GM18867 (cell line): ENCODE results near the gene OSBPL8.
A peak's percentile ranks its signal among the peaks of the same experiment; 100 is the strongest.

Source experiments
- ATAC-seq: cut with Tn5 transposase; IDR thresholded peaks from one replicate; pipeline ENCODE4 v1.9.1; 2021; ENCODE audit warnings: mild to moderate bottlenecking, moderate library complexity; ENCODE audit not compliant: unreplicated experiment

OSBPL8 gene

GRCh38 chr12:76555797-76556196 is 3.8 kb downstream of the OSBPL8 start:
- no peak for ATAC-seq

DNA sequence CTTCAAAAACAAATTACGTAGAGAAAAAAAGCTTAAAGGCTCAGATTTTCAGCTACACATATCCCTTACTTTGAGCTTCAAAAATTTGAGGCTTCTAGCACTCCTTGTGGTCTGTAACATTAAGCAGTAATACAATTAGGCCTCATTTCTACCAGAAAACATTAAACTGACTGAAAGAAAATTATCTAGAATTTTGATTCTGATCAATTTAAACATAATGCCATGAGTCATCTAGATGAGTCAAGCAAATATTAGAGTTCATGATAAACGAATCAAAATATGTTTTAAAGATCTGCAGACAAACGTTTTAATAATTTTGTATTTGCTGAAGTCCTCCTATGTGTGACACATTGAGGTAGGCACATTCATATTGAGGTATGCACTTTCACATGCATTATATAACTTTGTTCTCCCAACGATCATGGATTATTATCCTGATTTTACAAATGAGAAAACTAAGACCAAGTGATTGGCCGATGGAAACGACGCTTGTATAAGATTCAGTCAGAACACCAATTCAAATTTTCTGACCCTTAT is 4.3 kb downstream of the OSBPL8 start:
- no peak for ATAC-seq

DNA sequence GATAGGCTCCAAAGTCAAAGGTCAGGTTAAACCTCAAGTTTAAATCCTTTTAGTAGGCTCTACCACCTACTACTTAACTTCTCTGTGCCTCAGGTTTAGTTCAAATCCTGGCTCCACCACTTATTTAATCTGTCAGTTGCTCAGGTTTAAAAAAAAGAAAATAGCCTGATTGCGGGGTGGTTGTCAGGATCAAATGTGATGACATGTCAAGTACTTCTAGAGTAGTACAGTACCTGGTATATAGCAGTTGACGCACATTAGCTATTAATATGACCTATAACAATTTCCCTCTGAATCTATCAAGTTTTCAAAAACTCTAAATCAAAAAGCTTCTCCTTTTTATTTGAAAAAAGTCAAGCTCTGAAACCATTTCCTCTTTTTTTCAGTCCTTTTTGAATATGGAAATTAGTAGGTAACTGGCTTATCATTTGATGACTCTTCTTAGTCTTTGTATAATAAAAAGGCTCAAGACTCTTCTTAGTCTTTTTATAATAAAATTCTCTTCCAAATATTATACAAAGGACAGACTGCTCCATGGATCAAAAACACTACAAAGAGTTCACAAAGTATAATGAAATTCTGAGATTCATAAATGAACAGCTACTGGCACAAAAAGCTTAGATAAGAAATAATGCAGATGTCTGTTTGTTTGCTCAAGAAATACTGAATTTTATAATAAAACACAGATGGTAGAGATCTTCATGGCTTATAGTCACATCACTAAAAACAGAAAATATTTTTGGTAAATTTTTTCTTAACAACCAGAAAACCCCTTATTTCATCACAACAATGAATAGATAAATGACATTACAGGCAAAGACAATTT is 5.0 kb downstream of the OSBPL8 start:
- ATAC-seq, result no peak

DNA sequence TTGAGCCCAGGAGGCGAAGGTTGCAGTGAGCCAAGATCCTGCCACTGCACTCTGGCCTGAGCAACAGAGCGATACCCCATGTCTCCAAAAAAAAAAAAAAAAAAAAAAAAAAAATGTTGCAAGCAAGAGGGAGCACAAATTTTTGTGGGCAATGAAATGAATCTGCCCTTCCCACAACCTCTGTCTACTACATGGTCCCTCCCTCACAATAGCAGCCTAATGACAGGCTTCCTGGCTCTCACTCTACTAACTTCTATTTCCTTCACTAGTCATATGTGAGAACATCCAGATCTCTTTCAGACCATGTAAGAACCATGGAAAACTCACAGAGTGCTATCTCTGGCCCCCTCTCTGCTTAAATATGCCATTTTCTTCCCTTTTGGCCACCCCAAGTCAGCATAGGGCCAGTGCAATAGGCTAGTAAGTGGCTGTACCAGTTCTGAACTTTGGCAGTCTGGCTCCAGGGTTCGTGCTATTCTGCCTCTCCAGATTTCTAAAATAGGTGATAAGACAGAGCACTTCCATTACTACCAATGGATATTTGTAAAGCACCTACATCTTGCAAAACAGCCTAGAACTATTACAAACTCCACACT is 7.1 kb downstream of the OSBPL8 start:
- no peak for ATAC-seq

GRCh38 chr12:76551482-76551888 is 8.1 kb downstream of the OSBPL8 start:
- ATAC-seq, result peak; percentile 52

- ATAC-seq, result no peak
Observed at GRCh38 chr12:76549131-76549530, 10.4 kb downstream of the OSBPL8 start.

GRCh38 chr12:76548222-76548837 is 11.2 kb downstream of the OSBPL8 start:
- no peak for ATAC-seq

DNA sequence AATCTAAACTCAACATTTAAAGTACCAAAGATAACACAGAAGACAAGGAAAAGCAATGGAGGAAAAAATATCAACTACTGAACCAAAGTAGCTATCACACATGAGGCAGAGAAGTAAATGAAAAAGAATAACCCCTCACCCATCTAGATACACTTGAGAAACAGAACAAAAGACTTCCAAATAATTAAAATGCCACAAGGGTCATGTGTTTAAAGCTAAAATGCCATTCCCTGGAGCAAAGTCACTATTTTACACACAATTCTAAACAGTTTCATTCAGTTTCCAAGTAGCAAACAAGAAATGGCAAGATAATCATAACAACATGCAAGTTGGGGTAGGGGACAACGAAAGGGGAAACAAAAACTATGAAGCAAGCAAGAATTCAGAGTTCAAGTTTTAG is 12.0 kb downstream of the OSBPL8 start:
- no peak for ATAC-seq

DNA sequence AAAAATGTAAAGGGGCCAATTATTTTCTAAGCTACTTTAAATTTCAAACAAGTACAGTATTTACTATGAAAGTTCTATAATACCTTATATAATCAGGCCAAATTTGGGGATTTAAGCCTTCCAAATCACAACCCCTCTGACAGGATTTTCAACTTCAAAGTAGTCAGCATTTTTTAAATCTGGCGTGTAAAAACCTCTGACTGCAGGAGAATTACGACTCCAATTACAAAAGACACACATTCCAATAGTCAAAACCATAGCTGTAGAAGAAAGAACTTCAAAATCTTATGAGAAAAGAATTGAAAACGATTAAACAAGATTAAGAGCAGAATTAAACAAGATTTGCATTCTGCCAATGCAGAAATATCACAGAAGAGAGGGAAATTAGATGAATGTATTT is 12.7 kb downstream of the OSBPL8 start:
- ATAC-seq, result no peak

DNA sequence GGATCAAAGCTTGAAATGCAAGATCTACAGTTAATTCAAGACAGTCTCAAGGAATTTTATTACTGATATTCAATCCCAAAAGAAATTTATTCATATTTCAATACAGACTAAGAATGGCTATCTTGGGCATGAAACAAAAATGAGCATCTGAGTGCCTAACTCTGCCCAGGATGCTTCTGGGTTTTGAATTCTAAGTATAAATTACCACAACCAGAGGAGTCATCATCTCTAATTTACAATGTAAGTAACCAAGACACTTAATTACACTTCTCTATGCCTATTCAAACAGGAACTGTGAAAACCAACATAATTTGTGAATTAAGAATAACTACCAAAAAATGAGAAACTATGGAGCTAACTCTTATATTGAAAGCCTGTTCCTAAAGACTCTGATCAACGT is 14.1 kb downstream of the OSBPL8 start:
- no peak for ATAC-seq

- no peak for ATAC-seq
Observed at GRCh38 chr12:76544601-76545261, 14.8 kb downstream of the OSBPL8 start.

- no peak for ATAC-seq
Observed at GRCh38 chr12:76543813-76544347, 15.7 kb downstream of the OSBPL8 start.

- no peak for ATAC-seq
Observed at GRCh38 chr12:76542908-76543307, 16.7 kb downstream of the OSBPL8 start.

DNA sequence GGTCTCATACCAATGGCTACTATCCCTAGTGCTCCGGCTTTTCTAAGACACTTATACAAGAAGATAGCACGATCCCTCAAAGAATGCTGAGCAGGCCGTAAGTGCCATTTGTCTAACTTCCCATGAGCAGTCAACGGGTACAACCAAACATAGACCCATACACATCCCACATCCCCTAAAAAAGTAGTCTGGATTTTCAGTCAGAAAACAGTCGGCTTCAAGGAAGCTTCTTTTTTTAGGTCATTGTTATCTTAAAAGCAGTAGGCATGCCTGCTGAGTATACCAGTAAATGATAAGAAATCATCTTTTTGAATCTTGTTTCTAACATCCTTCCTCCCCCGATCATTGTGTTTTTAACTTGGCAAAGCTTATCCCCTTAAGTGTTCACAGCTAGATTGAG is 19.8 kb downstream of the OSBPL8 start:
- ATAC-seq, result no peak

- no peak for ATAC-seq
Observed at GRCh38 chr12:76537923-76538322, 21.6 kb downstream of the OSBPL8 start.

GRCh38 chr12:76536546-76536945 is 23.0 kb downstream of the OSBPL8 start:
- no peak for ATAC-seq

DNA sequence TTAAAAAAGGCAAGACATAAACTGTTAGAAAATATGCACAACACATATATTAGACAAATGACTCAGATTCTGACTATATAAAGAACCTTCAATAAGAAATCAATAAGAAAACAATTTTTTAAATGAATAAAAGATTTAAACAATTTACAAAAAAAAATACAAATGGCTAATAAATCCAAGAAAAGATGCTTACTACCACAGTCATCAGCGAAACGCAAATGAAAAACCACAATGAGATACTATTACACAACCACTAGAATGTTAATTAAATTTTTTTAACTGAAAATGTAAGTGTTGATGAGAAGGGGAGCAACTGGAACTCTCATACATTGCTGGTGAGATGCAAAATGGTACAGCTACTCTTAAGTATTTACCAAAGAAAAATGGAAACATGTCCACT is 24.4 kb downstream of the OSBPL8 start:
- ATAC-seq, result no peak

DNA sequence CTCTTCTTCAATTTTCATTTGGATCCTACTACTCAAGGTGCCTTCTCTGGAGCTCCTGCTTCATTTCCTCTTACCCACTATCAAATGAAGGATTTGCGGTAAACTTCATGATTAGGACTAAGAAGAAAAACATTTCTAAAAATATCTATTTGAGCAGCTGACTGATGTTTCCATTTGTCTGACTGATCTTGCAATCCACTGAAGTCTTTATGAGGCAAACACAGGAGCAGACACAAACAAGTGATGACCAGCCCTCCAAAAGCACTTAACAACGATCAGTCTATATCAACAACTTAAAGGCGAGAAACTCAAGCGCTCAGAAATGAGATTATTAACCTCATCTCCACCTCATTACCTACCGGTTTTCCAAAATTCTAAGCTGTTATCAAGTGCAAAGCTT is 26.2 kb downstream of the OSBPL8 start:
- ATAC-seq, result no peak

GRCh38 chr12:76532520-76532919 is 27.1 kb downstream of the OSBPL8 start:
- ATAC-seq, result no peak

GRCh38 chr12:76531056-76531455 is 28.5 kb downstream of the OSBPL8 start:
- no peak for ATAC-seq

DNA sequence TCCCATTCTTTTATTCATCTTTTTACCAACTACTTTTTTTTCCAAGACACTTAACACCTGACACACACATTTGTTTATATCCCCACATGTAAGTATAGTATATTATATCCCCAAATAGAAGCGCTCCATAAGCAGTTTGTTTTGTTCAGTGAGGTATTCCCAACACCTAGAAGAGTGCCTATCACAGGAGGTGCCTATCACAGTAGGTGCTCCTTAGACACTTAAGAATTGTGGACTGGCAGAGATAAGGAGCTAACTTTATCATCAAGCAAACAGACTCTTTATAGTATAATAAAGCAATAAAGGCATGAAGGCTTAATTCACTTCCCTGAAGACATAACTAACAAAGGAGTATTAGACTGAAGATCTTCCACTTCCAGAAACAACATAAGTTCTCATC is 29.1 kb downstream of the OSBPL8 start:
- no peak for ATAC-seq
